T-helper 1 cell treated with Interleukin-12 subunit alpha and Interleukin-12 subunit beta and Interleukin-4 antibody, amounts not matched to agents 30 μg/mL and 1 μg/mL, for 36 hours (primary cell): Measurements from ENCODE around the gene DNAAF9.
"Not testable (repeated sequence)": the region's sequence is repeated elsewhere in the genome, so short reads cannot be mapped to it uniquely, and the experiment has no call there.

ENCODE experiments used
- H3K27ac Mint-ChIP-seq: one replicate; pipeline ENCODE4 v1.8.0; 2021; ENCODE audit warnings: mild to moderate bottlenecking, mixed read lengths
- H3K27me3 Mint-ChIP-seq: one replicate; pipeline ENCODE4 v1.8.0; 2021; ENCODE audit warnings: low read depth, mixed read lengths
- H3K36me3 Mint-ChIP-seq: one replicate; pipeline ENCODE4 v1.8.0; 2021; ENCODE audit warnings: low read depth, mixed read lengths
- H3K4me1 Mint-ChIP-seq: one replicate; pipeline ENCODE4 v1.8.0; 2021; ENCODE audit warnings: low read depth, mixed read lengths
- H3K4me3 Mint-ChIP-seq: one replicate; pipeline ENCODE4 v1.8.0; 2021; ENCODE audit warnings: mild to moderate bottlenecking, moderate library complexity, mixed read lengths
- H3K9me3 Mint-ChIP-seq: one replicate; pipeline ENCODE4 v1.8.0; 2021; ENCODE audit warnings: mixed read lengths

The DNAAF9 gene

GRCh38 chr20:3407040-3407770 lies at the start of gene DNAAF9:
Gene DNAAF9 (minus strand): TSS chr20:3407669. CDS start chr20:3407557, 112 bp downstream.
- peaks cover 37% of the 10 kb centered on the region for H3K27me3 Mint-ChIP-seq
- peak within 1 kb of the TSS; percentile 94 for H3K4me3 Mint-ChIP-seq
- H3K36me3 Mint-ChIP-seq: peaks cover 4% of the 10 kb centered on the region
- peaks cover 28% of the 10 kb centered on the region for H3K4me1 Mint-ChIP-seq
- no peaks in the 10 kb centered on the region for H3K9me3 Mint-ChIP-seq
- H3K27ac Mint-ChIP-seq: peak within 1 kb of the TSS; percentile 85

DNA sequence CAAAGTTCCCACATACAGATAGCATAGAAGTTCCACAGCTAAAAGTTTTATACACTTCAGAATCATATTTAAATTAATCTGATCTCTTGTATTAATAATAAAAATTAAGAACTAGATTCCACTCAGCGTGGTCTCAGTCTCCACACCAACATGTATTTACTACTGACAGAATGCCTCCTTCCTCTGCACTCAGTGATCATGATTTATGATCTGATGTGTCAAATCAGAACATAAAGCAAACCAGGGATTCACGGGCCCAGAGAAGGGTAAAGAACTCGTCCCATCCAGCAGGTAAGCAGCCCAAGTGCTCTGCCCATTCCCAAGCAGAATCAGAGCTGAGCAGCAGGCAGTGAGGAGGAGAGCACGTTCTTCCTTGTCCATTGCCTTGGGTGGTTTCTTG lies 49.2 kb upstream of the DNAAF9 start:
- no peak overlapping the region for H3K27ac Mint-ChIP-seq
- H3K4me3 Mint-ChIP-seq: no peak overlapping the region
- no peaks in the 10 kb centered on the region for H3K36me3 Mint-ChIP-seq
- H3K4me1 Mint-ChIP-seq: no peaks in the 10 kb centered on the region
- peaks cover 22% of the 10 kb centered on the region for H3K27me3 Mint-ChIP-seq
- H3K9me3 Mint-ChIP-seq: no peaks in the 10 kb centered on the region

GRCh38 chr20:3454831-3455230 lies 47.4 kb upstream of the DNAAF9 start:
- Mint-ChIP-seq H3K27ac (no peak overlapping the region), H3K36me3 (no peaks in the 10 kb centered on the region), H3K4me3 (no peak overlapping the region), H3K4me1 (no peaks in the 10 kb centered on the region), H3K27me3 (peaks cover 30% of the 10 kb centered on the region), H3K9me3 (no peaks in the 10 kb centered on the region)

DNA sequence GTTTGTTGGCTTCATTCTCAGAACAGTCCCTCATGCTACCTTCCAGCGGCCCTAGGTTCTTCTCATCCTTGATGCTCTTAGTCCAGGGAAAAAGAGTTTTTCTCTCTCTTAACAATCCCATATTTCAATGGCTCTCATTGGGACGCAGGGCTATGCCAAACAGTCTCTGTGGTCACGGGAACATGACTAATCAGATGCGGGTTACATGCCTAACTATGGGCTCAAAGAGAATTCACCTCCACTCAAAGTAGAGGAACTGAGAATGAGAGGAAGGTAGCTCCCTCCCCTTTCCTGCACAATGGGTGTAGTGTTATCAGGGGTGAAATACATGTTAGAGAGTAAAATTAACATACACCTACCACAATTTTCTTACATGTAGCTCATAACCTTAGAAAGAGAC lies 45.2 kb upstream of the DNAAF9 start:
- H3K4me3 Mint-ChIP-seq: no peak overlapping the region
- H3K4me1 Mint-ChIP-seq: no peaks in the 10 kb centered on the region
- no peaks in the 10 kb centered on the region for H3K9me3 Mint-ChIP-seq
- H3K27me3 Mint-ChIP-seq: peaks cover 30% of the 10 kb centered on the region
- no peak overlapping the region for H3K27ac Mint-ChIP-seq
- no peaks in the 10 kb centered on the region for H3K36me3 Mint-ChIP-seq

GRCh38 chr20:3452136-3452535 lies 44.7 kb upstream of the DNAAF9 start:
- Mint-ChIP-seq H3K4me1 (no peaks in the 10 kb centered on the region), H3K27me3 (peaks cover 30% of the 10 kb centered on the region), H3K36me3 (no peaks in the 10 kb centered on the region)

DNA sequence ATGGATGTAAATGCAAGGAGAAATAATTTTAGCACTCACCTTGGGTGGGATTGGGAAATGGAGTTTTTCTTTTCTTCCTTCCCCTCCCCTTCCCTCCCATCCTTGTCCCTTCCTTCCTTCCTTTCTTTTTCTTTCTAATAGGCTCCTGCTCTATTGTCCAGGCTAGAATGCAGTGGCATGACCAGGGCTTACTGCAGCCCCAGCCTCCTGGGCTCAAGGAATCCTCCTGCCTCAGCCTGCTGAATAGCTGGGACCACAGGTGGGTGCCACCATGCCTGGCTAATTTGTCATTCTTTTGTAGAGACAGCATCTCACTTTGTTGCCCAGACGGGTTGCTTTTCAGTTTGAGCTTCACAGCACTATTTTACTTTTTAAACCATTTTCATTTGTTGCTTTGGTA lies 41.9 kb upstream of the DNAAF9 start:
- H3K36me3 Mint-ChIP-seq: no peaks in the 10 kb centered on the region
- H3K27me3 Mint-ChIP-seq: peaks cover 41% of the 10 kb centered on the region
- no peak overlapping the region for H3K4me3 Mint-ChIP-seq
- H3K4me1 Mint-ChIP-seq: no peaks in the 10 kb centered on the region
- H3K9me3 Mint-ChIP-seq: no peaks in the 10 kb centered on the region
- no peak overlapping the region for H3K27ac Mint-ChIP-seq

More at GRCh38 chr20:3452136-3452535, 44.7 kb upstream of the DNAAF9 start:
- H3K27ac Mint-ChIP-seq: no peak overlapping the region
- no peak overlapping the region for H3K4me3 Mint-ChIP-seq
- no peaks in the 10 kb centered on the region for H3K9me3 Mint-ChIP-seq

GRCh38 chr20:3447321-3447720 lies 39.9 kb upstream of the DNAAF9 start:
- H3K4me1 Mint-ChIP-seq: no peaks in the 10 kb centered on the region
- H3K4me3 Mint-ChIP-seq: no peak overlapping the region
- no peaks in the 10 kb centered on the region for H3K9me3 Mint-ChIP-seq
- H3K27ac Mint-ChIP-seq: no peak overlapping the region
- H3K27me3 Mint-ChIP-seq: peaks cover 34% of the 10 kb centered on the region
- no peaks in the 10 kb centered on the region for H3K36me3 Mint-ChIP-seq

- Mint-ChIP-seq H3K27ac (no peak overlapping the region), H3K9me3 (no peaks in the 10 kb centered on the region), H3K4me1 (no peaks in the 10 kb centered on the region), H3K4me3 (no peak overlapping the region), H3K27me3 (peaks cover 32% of the 10 kb centered on the region), H3K36me3 (no peaks in the 10 kb centered on the region)
Observed at GRCh38 chr20:3446779-3447178, 39.3 kb upstream of the DNAAF9 start.

DNA sequence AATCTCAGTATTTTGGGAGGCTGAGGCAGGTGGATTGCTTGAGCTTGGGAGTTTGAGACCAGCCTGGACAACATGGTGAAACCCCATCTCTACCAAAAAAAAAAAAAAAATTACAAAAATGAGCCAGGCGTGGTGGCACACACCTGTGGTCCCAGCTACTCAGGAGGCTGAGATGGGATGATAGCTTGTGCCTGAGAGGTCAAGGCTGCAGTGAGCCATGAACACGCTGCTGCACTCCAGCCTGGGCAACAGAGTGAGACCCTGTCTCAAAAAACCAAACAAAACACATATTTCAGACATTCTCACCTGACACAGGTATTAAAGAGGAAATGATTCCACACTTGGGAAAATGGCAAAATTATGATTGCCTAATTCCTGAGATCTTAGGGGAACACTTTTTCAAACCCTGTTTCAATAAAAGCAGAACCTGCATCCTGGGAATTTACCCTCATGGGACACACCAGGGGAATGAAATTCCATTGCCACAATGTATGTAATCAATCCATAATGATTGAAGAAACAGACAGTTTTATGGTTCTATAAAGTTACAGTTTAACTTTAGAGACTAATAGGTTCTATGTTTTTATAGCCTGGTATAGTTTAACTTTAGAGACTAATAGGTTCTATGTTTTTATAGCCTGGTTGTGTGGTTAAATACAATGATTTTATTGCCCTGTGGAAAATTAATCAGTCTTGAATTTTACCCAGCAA lies 29.6 kb upstream of the DNAAF9 start:
- Mint-ChIP-seq H3K27me3 (peaks cover 8% of the 10 kb centered on the region), H3K9me3 (no peaks in the 10 kb centered on the region), H3K4me1 (no peaks in the 10 kb centered on the region)

DNA sequence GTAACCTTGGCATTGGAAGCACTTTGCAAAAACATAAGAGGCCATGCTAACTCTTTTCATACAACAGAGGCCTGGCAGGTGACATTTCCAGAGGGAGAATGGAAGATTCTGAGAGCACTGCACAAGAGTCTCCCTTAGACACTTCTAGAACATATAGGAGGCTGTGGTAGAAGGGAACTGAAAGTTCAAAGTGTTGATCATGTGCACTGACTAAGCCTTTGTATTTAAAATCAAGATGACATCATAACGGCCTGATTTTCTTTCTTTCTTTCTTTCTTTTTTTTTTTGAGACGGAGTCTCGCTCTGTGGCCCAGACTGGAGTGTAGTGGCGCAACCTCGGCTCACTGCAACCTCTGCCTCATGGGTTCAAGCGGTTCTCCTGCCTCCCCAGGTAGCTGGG lies 26.8 kb upstream of the DNAAF9 start:
- H3K4me3 Mint-ChIP-seq: no peak overlapping the region
- H3K4me1 Mint-ChIP-seq: peaks cover 2% of the 10 kb centered on the region
- peaks cover 23% of the 10 kb centered on the region for H3K27me3 Mint-ChIP-seq
- no peak overlapping the region for H3K27ac Mint-ChIP-seq
- no peaks in the 10 kb centered on the region for H3K9me3 Mint-ChIP-seq
- no peaks in the 10 kb centered on the region for H3K36me3 Mint-ChIP-seq

More for the DNA sequence above, 29.6 kb upstream of the DNAAF9 start:
- Mint-ChIP-seq H3K4me3 (no peak overlapping the region), H3K27ac (no peak overlapping the region), H3K36me3 (no peaks in the 10 kb centered on the region)

- H3K27me3 Mint-ChIP-seq: peaks cover 28% of the 10 kb centered on the region
- H3K36me3 Mint-ChIP-seq: no peaks in the 10 kb centered on the region
- H3K4me1 Mint-ChIP-seq: peaks cover 2% of the 10 kb centered on the region
- no peaks in the 10 kb centered on the region for H3K9me3 Mint-ChIP-seq
- H3K4me3 Mint-ChIP-seq: no peak overlapping the region
- no peak overlapping the region for H3K27ac Mint-ChIP-seq
Observed at GRCh38 chr20:3433744-3434143, 26.3 kb upstream of the DNAAF9 start.

- H3K9me3 Mint-ChIP-seq: no peaks in the 10 kb centered on the region
- peaks cover 2% of the 10 kb centered on the region for H3K4me1 Mint-ChIP-seq
- no peak overlapping the region for H3K27ac Mint-ChIP-seq
- H3K27me3 Mint-ChIP-seq: peaks cover 28% of the 10 kb centered on the region
- H3K36me3 Mint-ChIP-seq: no peaks in the 10 kb centered on the region
- H3K4me3 Mint-ChIP-seq: no peak overlapping the region
Observed at GRCh38 chr20:3432844-3433243, 25.4 kb upstream of the DNAAF9 start.

DNA sequence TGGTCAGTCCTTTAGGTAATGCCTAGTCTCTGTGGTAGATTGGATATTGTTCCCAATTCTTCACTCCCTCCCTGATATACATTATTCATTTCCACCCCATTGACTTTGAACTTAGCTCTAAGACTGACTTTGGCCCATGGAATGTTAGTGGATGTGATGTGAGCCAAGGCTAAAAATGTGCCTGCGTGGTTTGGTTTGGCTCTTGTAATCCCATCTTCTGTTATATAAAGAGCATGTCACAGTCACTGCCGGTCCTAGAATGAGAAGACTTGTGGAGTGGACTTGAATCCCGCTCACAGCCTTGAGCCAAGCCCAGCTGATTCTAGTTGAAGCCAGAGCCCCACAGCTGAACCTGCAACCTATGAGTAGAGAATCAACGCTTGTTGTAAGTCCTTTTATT lies 23.6 kb upstream of the DNAAF9 start:
- Mint-ChIP-seq H3K9me3 (no peaks in the 10 kb centered on the region), H3K4me3 (no peak overlapping the region), H3K36me3 (no peaks in the 10 kb centered on the region), H3K27ac (no peak overlapping the region), H3K27me3 (peaks cover 28% of the 10 kb centered on the region), H3K4me1 (peaks cover 2% of the 10 kb centered on the region)

- no peaks in the 10 kb centered on the region for H3K36me3 Mint-ChIP-seq
- H3K9me3 Mint-ChIP-seq: no peaks in the 10 kb centered on the region
- no peak overlapping the region for H3K4me3 Mint-ChIP-seq
- H3K27me3 Mint-ChIP-seq: peaks cover 28% of the 10 kb centered on the region
- H3K27ac Mint-ChIP-seq: no peak overlapping the region
- peaks cover 2% of the 10 kb centered on the region for H3K4me1 Mint-ChIP-seq
Observed at GRCh38 chr20:3430376-3431069, 23.1 kb upstream of the DNAAF9 start.

GRCh38 chr20:3426766-3427165 lies 19.3 kb upstream of the DNAAF9 start:
- H3K27ac Mint-ChIP-seq, H3K4me3 Mint-ChIP-seq, H3K4me1 Mint-ChIP-seq, H3K36me3 Mint-ChIP-seq, H3K9me3 Mint-ChIP-seq: not testable (repeated sequence)
- peaks cover 32% of the 10 kb centered on the region for H3K27me3 Mint-ChIP-seq
